BJ (cell line): Measurements from ENCODE around the gene PRKG1. TPM values are rescaled to one million over a fixed set of nuclear protein-coding genes. Genes with fewer than 3 reads are reported as not detected.

ENCODE experiments used
- CTCF ChIA-PET: fragments of 350-600 bp; formaldehyde crosslinking; extraction: SDS; loops from one replicate; lab custom pipeline; 2021; ENCODE audit warnings: antibody characterized with exemption, inconsistent platforms; lab: Yijun Ruan, JAX
- POLR2A ChIA-PET: fragments of 300-600 bp; sonication (Branson Sonifier 250); formaldehyde crosslinking; extraction: SDS; loops from one replicate; lab custom pipeline; 2021; ENCODE audit warnings: antibody characterized with exemption; lab: Charles Lee
- DNase-seq: peaks from one replicate; pipeline ENCODE4 v3.0.0-alpha.2; 2011; ENCODE audit warnings: low read depth
- H3K27me3 ChIP-seq: 2 replicates; pipeline ENCODE4 v1.6.0; 2011; ENCODE audit warnings: low read length; ENCODE audit not compliant: control insufficient read depth, insufficient read depth
- H3K36me3 ChIP-seq: 2 replicates; pipeline ENCODE4 v1.5.1; 2011; ENCODE audit warnings: low read length; ENCODE audit not compliant: control insufficient read depth, insufficient read depth
- H3K4me3 ChIP-seq: 2 replicates; pipeline ENCODE4 v1.5.1; 2011; ENCODE audit warnings: low read depth, mild to moderate bottlenecking, control low read depth, low read length
- CTCF ChIP-seq: IDR thresholded peaks from 2 replicates; pipeline ENCODE4 v1.5.1; 2011; ENCODE audit warnings: low read depth, mild to moderate bottlenecking, control low read depth, inconsistent platforms, low read length, moderate library complexity; ENCODE audit not compliant: insufficient read depth
- polyA plus RNA-seq: library from polyadenylated mRNA; depleted of rRNA; stranded (reverse); fragments of >200 nt; gene quantifications from 2 replicates; pipeline ENCODE4 v1.2.3, GENCODE V29; 2011

Gene PRKG1
- polyA plus RNA-seq, 1 experiment: 9.7 TPM

DNA sequence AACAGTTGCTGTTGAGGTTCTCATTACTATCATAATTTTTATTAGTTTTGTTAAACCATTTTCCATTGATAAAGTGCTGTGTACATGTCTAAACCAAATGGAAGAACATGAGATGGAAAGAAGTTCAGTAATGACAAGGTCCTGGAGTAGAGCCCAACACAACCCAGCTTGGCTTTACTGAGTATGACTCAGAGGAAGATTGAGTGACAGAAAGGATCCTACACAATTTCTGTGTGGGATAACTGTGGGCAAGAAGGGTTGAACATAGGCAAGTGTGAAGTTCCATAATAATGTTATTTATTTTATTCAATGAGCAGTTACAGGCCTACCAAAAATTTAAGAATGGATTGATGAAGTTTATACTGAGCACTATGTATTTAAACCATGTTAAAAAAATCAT is 15.9 kb downstream of the PRKG1 start:
- ChIA-PET POLR2A (interaction anchor here (0.7 kb wide), 1 partner anchor 85 kb away, joined by 3 read pairs; no protein-coding TSS in a partner anchor), CTCF (no interaction called here)
- TF ChIP-seq CTCF: no peak
- Histone ChIP-seq H3K27me3 (no peaks in the 10 kb centered on the region), H3K4me3 (no peak overlapping the region), H3K36me3 (no peaks in the 10 kb centered on the region)
- no peak for DNase-seq

GRCh38 chr10:51092402-51092801 is 18.1 kb downstream of the PRKG1 start:
- no peak for TF ChIP-seq CTCF
- CTCF ChIA-PET: interaction anchor here (0.9 to 1.0 kb wide), 2 partner anchors 9 to 20 kb away, joined by 3 read pairs; no protein-coding TSS in a partner anchor
- no peaks in the 10 kb centered on the region for H3K27me3 ChIP-seq
- DNase-seq: no peak
- H3K36me3 ChIP-seq: no peaks in the 10 kb centered on the region
- POLR2A ChIA-PET: no interaction called here
- H3K4me3 ChIP-seq: no peak overlapping the region

DNA sequence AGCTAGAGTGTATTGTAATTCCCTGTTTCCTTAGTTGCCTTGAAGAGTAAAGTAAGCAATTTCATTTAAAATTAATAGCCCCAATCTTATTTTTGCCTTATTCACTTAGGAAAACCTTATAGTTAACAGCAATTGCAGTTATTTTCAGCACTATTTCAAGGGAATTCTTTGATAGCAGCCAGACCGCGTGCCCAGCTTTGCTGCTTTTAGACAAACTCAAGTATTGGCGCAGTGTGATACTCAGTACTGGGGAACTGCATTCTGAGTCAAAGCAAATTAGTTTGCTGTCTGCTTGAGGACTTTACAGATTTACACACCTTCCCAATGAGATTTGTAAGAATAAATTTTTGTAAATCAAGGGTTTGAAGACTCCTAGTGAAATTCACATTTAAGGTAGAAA is 21.2 kb downstream of the PRKG1 start:
- Histone ChIP-seq H3K4me3 (no peak overlapping the region), H3K36me3 (no peaks in the 10 kb centered on the region), H3K27me3 (no peaks in the 10 kb centered on the region)
- no peak for TF ChIP-seq CTCF
- ChIA-PET CTCF (no interaction called here), POLR2A (no interaction called here)
- no peak for DNase-seq

GRCh38 chr10:51097546-51097945 is 23.3 kb downstream of the PRKG1 start:
- ChIA-PET CTCF (no interaction called here), POLR2A (no interaction called here)
- Histone ChIP-seq H3K27me3 (no peaks in the 10 kb centered on the region), H3K36me3 (no peaks in the 10 kb centered on the region), H3K4me3 (no peak overlapping the region)
- TF ChIP-seq CTCF: no peak
- no peak for DNase-seq

DNA sequence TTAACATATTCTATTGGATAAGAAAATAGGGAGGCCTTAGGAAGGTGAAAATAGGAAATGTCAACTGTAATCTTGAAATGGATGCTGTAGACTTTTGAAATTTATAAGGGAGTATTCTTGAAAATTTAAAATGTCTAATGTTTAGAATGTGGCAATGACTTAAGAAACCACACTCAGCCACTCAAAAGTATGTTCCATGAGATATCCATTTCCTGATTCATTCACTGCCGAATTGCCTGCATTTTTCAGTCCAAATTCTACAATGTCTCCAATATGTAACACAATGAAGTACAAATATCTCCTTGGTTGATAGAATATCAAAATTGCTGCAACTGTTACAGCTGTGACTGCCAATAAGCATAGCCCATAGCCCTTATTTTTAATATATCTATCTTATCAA is 25.9 kb downstream of the PRKG1 start:
- DNase-seq: no peak
- TF ChIP-seq CTCF: no peak
- CTCF ChIA-PET: no interaction called here

More for the DNA sequence above, 25.9 kb downstream of the PRKG1 start:
- H3K27me3 ChIP-seq: no peaks in the 10 kb centered on the region
- H3K36me3 ChIP-seq: no peaks in the 10 kb centered on the region
- POLR2A ChIA-PET: no interaction called here
- H3K4me3 ChIP-seq: no peak overlapping the region
